ENCODE results near the gene BTBD2.
A peak's percentile ranks its signal among the peaks of the same experiment; 100 is the strongest.

BTBD2 gene

GRCh38 chr19:1950640-1951039, 64.9 kb downstream of the BTBD2 start:
- TF ChIP-seq CTCF (conservative IDR thresholded peaks at IDR 0.05; ENCODE audit: low read depth), result no peak

GRCh38 chr19:1949304-1950101, 66.0 kb downstream of the BTBD2 start:
- CTCF ChIA-PET, result no interaction called here
- POLR2A ChIA-PET (ENCODE audit: low non-redundant PET), result no interaction called here
- peak overlapping the region; percentile 66 for H3K27ac ChIP-seq
- TF ChIP-seq CTCF (conservative IDR thresholded peaks at IDR 0.05; ENCODE audit: low read depth), result no peak
- no peak for DNase-seq (ENCODE audit: low spot score)

More at GRCh38 chr19:1950640-1951039, 64.9 kb downstream of the BTBD2 start:
- DNase-seq (ENCODE audit: low spot score), result no peak
- POLR2A ChIA-PET (ENCODE audit: low non-redundant PET), result no interaction called here
- no peak overlapping the region for H3K27ac ChIP-seq
- CTCF ChIA-PET, result interaction anchor here (0.5 kb wide), 1 partner anchor 53 kb away, joined by 4 read pairs; no protein-coding TSS in a partner anchor

- TF ChIP-seq CTCF (conservative IDR thresholded peaks at IDR 0.05; ENCODE audit: low read depth), result no peak
- peak; percentile 27 for DNase-seq (ENCODE audit: low spot score)
- peak overlapping the region; percentile 66 for H3K27ac ChIP-seq
- POLR2A ChIA-PET (ENCODE audit: low non-redundant PET), result no interaction called here
- CTCF ChIA-PET, result interaction anchor here (0.5 to 0.6 kb wide), 3 partner anchors 9 to 674 kb away, joined by 3 to 5 read pairs (median 3); no protein-coding TSS in a partner anchor
Measured at GRCh38 chr19:1947651-1948209, 67.8 kb downstream of the BTBD2 start.

- peak; percentile 38; the same call in 1 of the 2 replicates for TF ChIP-seq CTCF (conservative IDR thresholded peaks at IDR 0.05; ENCODE audit: low read depth)
- H3K27ac ChIP-seq, result peak overlapping the region; percentile 99; the same call in 1 of the 2 replicates
- DNase-seq (ENCODE audit: low spot score), result peak; percentile 34
- POLR2A ChIA-PET (ENCODE audit: low non-redundant PET), result no interaction called here
- CTCF ChIA-PET, result interaction anchor here (0.7 to 1.1 kb wide), 3 partner anchors 12 to 82 kb away, joined by 3 to 5 read pairs (median 3); no protein-coding TSS in a partner anchor
Measured at GRCh38 chr19:1945899-1946298, 69.6 kb downstream of the BTBD2 start.

GRCh38 chr19:1944916-1945561, 70.5 kb downstream of the BTBD2 start:
- CTCF ChIA-PET, result interaction anchor here (0.7 to 1.0 kb wide), 3 partner anchors 12 to 81 kb away, joined by 3 to 5 read pairs (median 4); no protein-coding TSS in a partner anchor
- POLR2A ChIA-PET (ENCODE audit: low non-redundant PET), result no interaction called here
- H3K27ac ChIP-seq, result peak overlapping the region; percentile 99
- TF ChIP-seq CTCF (conservative IDR thresholded peaks at IDR 0.05; ENCODE audit: low read depth), result no peak
- DNase-seq (ENCODE audit: low spot score), result no peak

Data from RWPE1 (cell line).